22Rv1 (cell line): ENCODE results near the gene ECE1.

ENCODE experiments used
- CTCF ChIP-seq: fragments of 450-650 bp; IDR thresholded peaks from 2 replicates; pipeline ENCODE4 v1.5.1; 2017; ENCODE audit warnings: mild to moderate bottlenecking
- ZFX ChIP-seq: fragments of 450-650 bp; IDR thresholded peaks from 2 replicates; pipeline ENCODE4 v1.6.1; 2017; ENCODE audit warnings: antibody characterized with exemption, borderline replicate concordance

GRCh38 chr1:21267191-21268077 lies 22.8 kb downstream of the ECE1 start:
- TF ChIP-seq CTCF (no peak), ZFX (no peak)
